Neural cell (in vitro differentiated cells): ENCODE results near the gene ITGA1. TPM values are rescaled to one million over a fixed set of nuclear protein-coding genes. Genes with fewer than 3 reads are reported as not detected.
"Not testable (repeated sequence)": the region's sequence is repeated elsewhere in the genome, so short reads cannot be mapped to it uniquely, and the experiment has no call there.

ENCODE experiments used
- H2AFZ ChIP-seq: fragments of 200-600, 300-800 bp; sonication (generic), shearing (Covaris generic); 2 replicates; pipeline ENCODE4 v1.6.0; 2014; ENCODE audit warnings: low read depth, mild to moderate bottlenecking, antibody characterized with exemption, low read length, moderate library complexity
- H3F3A ChIP-seq: fragments of 200-600 bp; shearing (Covaris generic); 2 replicates; pipeline ENCODE4 v1.6.1; 2016; ENCODE audit warnings: mild to moderate bottlenecking, moderate library complexity, mixed read lengths, antibody characterized with exemption, low read length; ENCODE audit not compliant: insufficient read depth, poor library complexity, severe bottlenecking
- H3K27ac ChIP-seq: fragments of 200-600, 300-800 bp; sonication (generic), shearing (Covaris generic); 2 replicates; pipeline ENCODE4 v1.5.1; 2014; ENCODE audit warnings: mild to moderate bottlenecking, low read length, moderate library complexity
- H3K27me3 ChIP-seq: fragments of 300-800, 200-600 bp; sonication (generic), shearing (Covaris generic); 2 replicates; pipeline ENCODE4 v1.6.0; 2014; ENCODE audit warnings: mild to moderate bottlenecking, low read depth, low read length, moderate library complexity; ENCODE audit not compliant: insufficient read depth
- H3K36me3 ChIP-seq: fragments of 300-800, 200-600 bp; sonication (generic), shearing (Covaris generic); 2 replicates; pipeline ENCODE4 v1.5.1; 2014; ENCODE audit warnings: mild to moderate bottlenecking, antibody characterized with exemption, low read length, moderate library complexity; ENCODE audit not compliant: insufficient read depth
- H3K4me2 ChIP-seq: fragments of 300-800, 200-600 bp; sonication (generic), shearing (Covaris generic); 2 replicates; pipeline ENCODE4 v1.6.0; 2014; ENCODE audit warnings: mild to moderate bottlenecking, low read length
- H3K4me3 ChIP-seq: fragments of 300-800, 200-600 bp; sonication (generic), shearing (Covaris generic); 2 replicates; pipeline ENCODE4 v1.5.1; 2014; ENCODE audit warnings: mild to moderate bottlenecking, low read length, moderate library complexity
- H3K79me2 ChIP-seq: fragments of 200-600 bp; shearing (Covaris generic); replicated peaks from 2 replicates; pipeline ENCODE4 v1.6.0; 2014; ENCODE audit warnings: mild to moderate bottlenecking, low read length, moderate library complexity; ENCODE audit not compliant: insufficient read depth
- H3K9ac ChIP-seq: fragments of 300-800, 200-600 bp; sonication (generic), shearing (Covaris generic); 2 replicates; pipeline ENCODE4 v1.6.1; 2016; ENCODE audit warnings: mild to moderate bottlenecking, low read length, mixed read lengths
- H3K9me2 ChIP-seq: fragments of 200-600 bp; shearing (Covaris generic); 2 replicates; pipeline ENCODE4 v1.6.1; 2016; ENCODE audit warnings: mild to moderate bottlenecking, low read length, mixed read lengths; ENCODE audit not compliant: insufficient read depth
- H3K9me3 ChIP-seq: fragments of 200-600, 300-800 bp; sonication (generic), shearing (Covaris generic); 2 replicates; pipeline ENCODE4 v1.6.1; 2016; ENCODE audit warnings: mild to moderate bottlenecking, mixed run types, low read length, moderate library complexity, mixed read lengths
- H4K20me1 ChIP-seq: fragments of 200-600 bp; shearing (Covaris generic); 2 replicates; pipeline ENCODE4 v1.6.1; 2016; ENCODE audit warnings: mild to moderate bottlenecking, mixed run types; ENCODE audit not compliant: insufficient read depth
- CTCF ChIP-seq: fragments of 450-650 bp; IDR thresholded peaks from 2 replicates; pipeline ENCODE4 v1.5.1; 2014; ENCODE audit warnings: antibody characterized with exemption, mild to moderate bottlenecking, moderate library complexity; ENCODE audit not compliant: poor library complexity, severe bottlenecking
- EP300 ChIP-seq: fragments of 450-650 bp; conservative IDR thresholded peaks from 2 replicates; pipeline ENCODE4 v1.6.1; 2014; ENCODE audit warnings: antibody characterized with exemption, mild to moderate bottlenecking, moderate library complexity; ENCODE audit not compliant: poor library complexity, severe bottlenecking
- EZH2 ChIP-seq: fragments of 200-600, 300-800 bp; shearing (Covaris generic), sonication (generic); IDR thresholded peaks from 2 replicates; pipeline ENCODE4 v1.6.1; 2014; ENCODE audit warnings: antibody characterized with exemption, low read length, borderline replicate concordance, mild to moderate bottlenecking; ENCODE audit not compliant: insufficient read depth, poor library complexity, severe bottlenecking
- MXI1 ChIP-seq: fragments of 450-650 bp; conservative IDR thresholded peaks from 2 replicates; pipeline ENCODE4 v1.6.1; 2014; ENCODE audit warnings: antibody characterized with exemption, mild to moderate bottlenecking; ENCODE audit not compliant: poor library complexity, severe bottlenecking
- POLR2AphosphoS5 ChIP-seq: IDR thresholded peaks from 2 replicates; pipeline ENCODE4 v1.6.1; 2012
- RAD21 ChIP-seq: fragments of 450-650 bp; conservative IDR thresholded peaks from 2 replicates; pipeline ENCODE4 v1.6.1; 2014; ENCODE audit warnings: antibody characterized with exemption, mild to moderate bottlenecking, moderate library complexity
- REST ChIP-seq: IDR thresholded peaks from 2 replicates; pipeline ENCODE4 v1.6.1; 2012; ENCODE audit warnings: borderline replicate concordance
- SMC3 ChIP-seq: fragments of 450-650 bp; conservative IDR thresholded peaks from 2 replicates; pipeline ENCODE4 v1.6.1; 2014; ENCODE audit warnings: antibody characterized with exemption, mild to moderate bottlenecking, moderate library complexity; ENCODE audit not compliant: poor library complexity
- TAF1 ChIP-seq: IDR thresholded peaks from 2 replicates; pipeline ENCODE4 v1.6.1; 2012; ENCODE audit warnings: low read depth
- polyA plus RNA-seq: library from polyadenylated mRNA; depleted of rRNA; stranded (reverse); fragments of >200 nt; gene quantifications from 2 replicates; pipeline ENCODE4 v1.2.3, GENCODE V29; 2014

Gene ITGA1
- polyA plus RNA-seq, 1 donor from 2014 or later, result 0.15 TPM

GRCh38 chr5:52963636-52964035 lies 175.9 kb downstream of the ITGA1 start:
- Histone ChIP-seq H3K9ac (no peak overlapping the region), H3K79me2 (no peaks in the 10 kb centered on the region), H3K4me2 (no peak overlapping the region), H3K27me3 (no peaks in the 10 kb centered on the region), H3K27ac (no peak overlapping the region), H4K20me1 (no peaks in the 10 kb centered on the region), H2AFZ (no peak overlapping the region), H3F3A (no peaks in the 10 kb centered on the region), H3K9me3 (no peaks in the 10 kb centered on the region), H3K36me3 (no peaks in the 10 kb centered on the region), H3K4me3 (no peak overlapping the region), H3K9me2 (no peaks in the 10 kb centered on the region)
- TF ChIP-seq MXI1 (no peak), SMC3 (no peak), RAD21 (no peak), POLR2AphosphoS5 (no peak), EZH2 (no peak)

GRCh38 chr5:52964138-52964537 lies 176.4 kb downstream of the ITGA1 start:
- no peaks in the 10 kb centered on the region for H3K9me3 ChIP-seq
- H3K4me3 ChIP-seq, result no peak overlapping the region
- H3K9ac ChIP-seq, result no peak overlapping the region
- H3K4me2 ChIP-seq, result no peak overlapping the region
- H3K36me3 ChIP-seq, result no peaks in the 10 kb centered on the region
- no peak overlapping the region for H3K27ac ChIP-seq
- no peaks in the 10 kb centered on the region for H4K20me1 ChIP-seq
- no peaks in the 10 kb centered on the region for H3F3A ChIP-seq
- no peaks in the 10 kb centered on the region for H3K79me2 ChIP-seq
- no peaks in the 10 kb centered on the region for H3K27me3 ChIP-seq
- H2AFZ ChIP-seq, result no peak overlapping the region
- TF ChIP-seq TAF1, result no peak
- TF ChIP-seq EP300, result no peak
- no peak for TF ChIP-seq MXI1
- TF ChIP-seq SMC3, result no peak
- no peak for TF ChIP-seq POLR2AphosphoS5
- no peak for TF ChIP-seq CTCF
- TF ChIP-seq EZH2, result no peak
- no peak for TF ChIP-seq REST
- TF ChIP-seq RAD21, result no peak
- H3K9me2 ChIP-seq, result no peaks in the 10 kb centered on the region

- not testable (repeated sequence) for H3K36me3 ChIP-seq, H3K79me2 ChIP-seq, H3K27ac ChIP-seq, H3K9ac ChIP-seq, H2AFZ ChIP-seq, H3K9me2 ChIP-seq, H3F3A ChIP-seq, H3K4me2 ChIP-seq, H3K9me3 ChIP-seq, H3K27me3 ChIP-seq, H3K4me3 ChIP-seq, H4K20me1 ChIP-seq
These were observed 188.4 kb downstream of the ITGA1 start for GRCh38 chr5:52976157-52976556.
